HG02884 (cell line): Measurements from ENCODE around the gene CACNA1G.

Source experiments
- ATAC-seq: cut with Tn5 transposase; IDR thresholded peaks from one replicate; pipeline ENCODE4 v1.9.1; 2021; ENCODE audit warnings: mild to moderate bottlenecking, moderate library complexity; ENCODE audit not compliant: unreplicated experiment

CACNA1G gene

DNA sequence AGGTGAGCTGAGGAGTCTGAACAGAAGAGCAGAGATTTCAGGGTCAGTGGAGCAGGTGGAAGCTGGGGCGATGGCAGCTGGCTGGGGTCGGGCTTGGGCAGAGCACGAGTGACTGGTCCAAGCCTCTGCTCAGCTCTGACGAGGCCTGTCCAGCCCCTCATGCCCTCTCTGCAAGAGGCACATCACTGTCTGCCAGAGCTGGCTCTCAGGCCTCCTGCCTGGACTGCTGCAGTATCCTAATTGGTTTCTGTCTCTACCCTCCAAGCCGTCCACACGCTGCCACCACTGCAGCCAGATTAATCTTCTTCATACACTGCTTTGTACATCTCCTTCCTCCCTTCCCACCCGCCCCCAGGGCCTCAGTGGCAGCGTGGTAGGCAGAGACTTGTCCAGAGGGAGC, 25.4 kb downstream of the CACNA1G start:
- ATAC-seq, result no peak

DNA sequence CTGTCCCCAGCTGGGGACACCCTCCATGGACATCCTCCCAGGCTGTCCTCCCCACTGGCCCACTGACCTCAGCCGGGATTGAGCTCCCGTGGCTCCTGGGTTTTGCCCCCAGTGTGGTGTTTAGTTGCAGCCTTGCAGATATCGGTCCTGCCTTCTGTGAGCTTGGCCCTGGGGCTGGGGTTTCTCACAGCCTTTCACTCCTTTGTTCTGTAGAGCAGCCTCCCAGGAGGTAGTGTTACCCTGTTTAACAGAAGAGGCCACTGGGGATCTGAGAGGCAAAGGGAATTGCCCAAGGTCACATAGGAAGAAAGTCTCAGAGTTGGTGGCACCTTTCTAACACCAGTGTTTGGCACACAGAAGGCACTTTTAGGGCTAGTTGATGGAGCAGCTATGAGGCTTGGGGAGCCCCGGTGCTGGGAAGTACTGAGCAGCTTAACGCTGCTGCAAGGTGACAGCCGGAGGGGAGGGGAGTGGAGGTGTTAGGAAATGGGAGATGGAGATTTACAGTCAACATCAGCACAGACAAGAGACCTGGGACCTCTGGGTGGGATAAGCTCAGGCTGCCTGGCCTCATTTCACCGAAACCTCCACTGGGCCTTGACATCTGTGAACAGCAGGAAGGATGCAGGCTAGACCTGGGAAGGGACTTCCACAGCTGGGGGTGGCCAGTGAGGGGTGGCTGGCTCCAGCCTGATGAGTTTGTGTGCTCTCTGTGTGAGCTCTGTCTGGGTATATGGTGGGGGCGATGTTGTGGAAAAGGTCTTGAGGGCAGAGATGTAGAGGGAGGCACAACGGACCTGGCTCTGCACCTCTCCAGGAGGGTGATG, 26.1 kb downstream of the CACNA1G start:
- ATAC-seq, result no peak

GRCh38 chr17:50587571-50587970, 27.1 kb downstream of the CACNA1G start:
- no peak for ATAC-seq

DNA sequence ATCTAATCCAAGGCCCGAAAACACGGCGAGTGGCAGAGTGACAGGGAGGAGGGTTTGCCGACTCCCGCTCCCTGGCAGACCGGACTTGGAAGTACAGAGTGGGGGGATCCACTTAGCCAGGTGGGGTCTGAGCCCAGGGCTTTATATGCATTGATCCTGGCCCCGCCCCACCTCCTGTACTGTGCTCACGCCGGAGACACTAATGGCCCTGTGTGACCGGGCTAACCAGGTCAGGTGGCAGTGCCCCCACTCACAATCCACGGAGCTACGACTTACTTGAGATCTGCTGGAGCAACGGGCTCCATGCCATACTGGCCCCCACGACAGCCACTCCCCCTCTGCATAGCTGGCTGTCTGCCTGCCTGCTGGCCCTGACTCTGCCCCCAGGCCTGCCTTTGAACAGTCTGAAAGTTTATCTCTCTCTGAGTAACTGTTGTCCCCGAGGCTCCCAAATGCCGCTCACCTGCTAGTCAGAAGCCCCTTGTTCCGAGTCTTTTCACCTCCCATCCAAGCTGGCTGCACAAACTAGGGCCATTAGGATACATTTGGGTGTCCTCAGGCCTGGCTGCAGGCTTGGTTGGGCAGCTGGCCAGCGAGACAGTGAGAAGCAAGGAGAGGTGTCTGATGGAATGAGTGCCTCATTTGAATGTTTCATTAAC, 28.0 kb downstream of the CACNA1G start:
- ATAC-seq, result no peak

DNA sequence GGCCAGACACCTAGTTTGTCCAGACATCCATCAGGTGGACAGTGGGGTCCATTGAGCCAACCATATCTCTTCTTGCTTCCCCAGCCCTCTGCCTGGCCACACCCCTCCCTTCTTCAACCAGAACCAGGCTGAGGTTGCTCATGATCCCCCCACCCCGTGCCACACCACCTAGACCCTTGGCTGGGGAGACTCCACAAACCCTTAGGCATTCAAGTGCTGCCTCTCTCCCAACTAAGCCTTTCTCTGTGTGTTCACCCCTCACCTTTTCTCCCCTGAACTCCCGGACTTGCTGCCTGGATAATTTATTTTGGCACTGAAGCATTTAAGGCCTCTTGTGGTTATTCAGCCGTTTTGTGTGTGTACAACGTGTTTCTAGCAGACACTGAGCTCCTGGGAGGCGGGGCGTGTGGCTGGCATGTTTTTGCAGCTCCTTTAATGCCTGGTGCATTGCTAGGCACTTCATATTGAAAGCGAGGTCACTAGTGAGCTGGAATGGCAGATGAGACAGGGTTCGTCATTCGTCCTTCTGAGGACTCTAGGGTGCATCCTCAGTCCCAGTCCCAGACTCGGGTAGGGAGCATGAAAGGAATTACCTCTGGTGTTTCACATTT, 28.7 kb downstream of the CACNA1G start:
- no peak for ATAC-seq

GRCh38 chr17:50590946-50591737, 30.6 kb downstream of the CACNA1G start:
- no peak for ATAC-seq

- ATAC-seq, result no peak
These were observed 32.8 kb downstream of the CACNA1G start for GRCh38 chr17:50593321-50593720.

- ATAC-seq, result no peak
These were observed 33.8 kb downstream of the CACNA1G start for GRCh38 chr17:50594128-50594823.

DNA sequence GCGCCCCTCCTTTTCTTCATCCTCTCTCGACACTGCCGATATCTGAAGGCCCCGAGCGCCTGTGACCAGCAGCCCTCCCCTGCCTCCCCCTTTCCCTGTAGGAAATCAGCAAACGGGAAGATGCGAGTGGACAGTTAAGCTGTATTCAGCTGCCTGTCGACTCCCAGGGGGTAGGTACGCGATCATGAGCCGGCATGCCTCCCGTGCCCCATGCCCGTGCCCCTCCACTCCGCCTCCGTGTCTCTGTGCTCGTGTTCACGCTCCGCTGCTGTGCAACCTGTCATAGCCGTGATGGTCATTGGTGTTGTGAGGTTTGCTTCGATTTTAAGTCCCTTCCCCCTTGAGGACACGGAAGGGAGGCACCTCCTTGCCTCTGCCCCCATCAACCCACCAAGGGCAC, 34.4 kb downstream of the CACNA1G start:
- no peak for ATAC-seq

DNA sequence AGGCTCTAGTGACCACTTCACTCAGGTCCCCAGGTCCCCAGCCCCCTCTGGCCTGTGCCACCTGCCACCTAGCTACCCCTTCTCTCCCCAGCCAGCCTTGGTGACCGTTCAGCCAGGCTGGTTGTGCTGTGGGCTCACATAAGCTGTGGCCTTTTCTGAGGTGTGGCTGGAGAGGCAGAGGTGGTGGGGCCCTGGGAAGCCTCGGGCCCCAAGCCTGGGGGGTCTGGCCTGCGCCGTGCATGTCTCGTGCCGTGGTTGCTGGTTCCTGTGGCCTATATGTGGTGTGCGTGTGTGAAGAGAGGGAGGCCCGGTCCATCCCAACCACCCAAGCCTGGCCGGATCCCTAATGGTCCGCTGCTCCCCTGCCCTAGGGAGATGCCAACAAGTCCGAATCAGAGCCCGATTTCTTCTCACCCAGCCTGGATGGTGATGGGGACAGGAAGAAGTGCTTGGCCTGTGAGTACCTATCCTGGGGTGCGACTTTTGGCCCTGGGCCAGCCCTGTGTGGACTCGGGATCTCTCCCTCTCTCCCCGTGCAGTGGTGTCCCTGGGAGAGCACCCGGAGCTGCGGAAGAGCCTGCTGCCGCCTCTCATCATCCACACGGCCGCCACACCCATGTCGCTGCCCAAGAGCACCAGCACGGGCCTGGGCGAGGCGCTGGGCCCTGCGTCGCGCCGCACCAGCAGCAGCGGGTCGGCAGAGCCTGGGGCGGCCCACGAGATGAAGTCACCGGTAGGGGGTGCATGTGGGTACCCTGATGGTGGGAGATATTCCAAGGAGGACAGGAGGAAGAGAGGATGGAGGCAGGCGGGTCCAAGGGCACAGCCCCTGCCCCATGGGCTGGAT, 35.9 kb downstream of the CACNA1G start:
- ATAC-seq, result no peak

DNA sequence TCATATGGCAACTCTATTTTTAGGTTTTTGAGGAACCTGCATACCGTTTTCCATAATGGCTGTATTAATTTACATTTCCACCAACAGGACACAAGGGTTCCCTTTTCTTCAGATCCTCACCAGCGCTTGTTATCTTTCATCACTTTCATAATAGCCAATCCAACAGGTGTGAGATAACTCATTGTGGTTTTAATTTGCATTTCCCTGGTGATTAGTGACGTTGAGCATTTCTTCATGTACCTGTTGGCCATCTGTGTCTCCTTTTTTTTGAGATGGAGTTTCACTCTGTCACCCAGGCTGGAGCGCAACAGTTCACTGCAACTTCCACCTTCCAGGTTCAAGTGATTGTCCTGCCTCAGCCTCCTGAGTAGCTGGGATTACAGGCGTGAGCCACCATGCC, 38.0 kb downstream of the CACNA1G start:
- no peak for ATAC-seq

GRCh38 chr17:50599606-50600005, 39.1 kb downstream of the CACNA1G start:
- ATAC-seq, result no peak

- ATAC-seq, result no peak
These were observed 41.4 kb downstream of the CACNA1G start for GRCh38 chr17:50601823-50602375.

GRCh38 chr17:50602836-50603235, 42.3 kb downstream of the CACNA1G start:
- no peak for ATAC-seq

DNA sequence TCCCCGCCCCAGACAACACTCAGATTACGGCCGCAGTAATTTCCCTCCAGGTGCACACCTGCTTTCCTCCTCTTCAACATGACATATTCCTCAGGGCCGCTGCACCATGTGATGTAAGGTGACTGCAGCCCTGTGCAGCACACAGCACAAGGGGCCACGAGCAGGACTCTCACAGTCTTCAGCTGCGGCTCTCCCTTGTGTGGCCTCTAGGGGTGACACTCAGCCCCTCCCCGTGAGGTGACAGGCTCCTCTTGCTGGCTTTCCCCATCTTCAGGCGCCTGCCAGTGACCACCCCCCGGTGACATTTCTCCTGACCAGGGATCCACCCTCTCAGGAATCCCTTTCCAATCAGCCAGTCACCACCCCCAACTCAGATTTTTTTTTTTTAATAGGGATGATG, 42.8 kb downstream of the CACNA1G start:
- no peak for ATAC-seq

GRCh38 chr17:50604513-50604912, 44.0 kb downstream of the CACNA1G start:
- ATAC-seq, result no peak

DNA sequence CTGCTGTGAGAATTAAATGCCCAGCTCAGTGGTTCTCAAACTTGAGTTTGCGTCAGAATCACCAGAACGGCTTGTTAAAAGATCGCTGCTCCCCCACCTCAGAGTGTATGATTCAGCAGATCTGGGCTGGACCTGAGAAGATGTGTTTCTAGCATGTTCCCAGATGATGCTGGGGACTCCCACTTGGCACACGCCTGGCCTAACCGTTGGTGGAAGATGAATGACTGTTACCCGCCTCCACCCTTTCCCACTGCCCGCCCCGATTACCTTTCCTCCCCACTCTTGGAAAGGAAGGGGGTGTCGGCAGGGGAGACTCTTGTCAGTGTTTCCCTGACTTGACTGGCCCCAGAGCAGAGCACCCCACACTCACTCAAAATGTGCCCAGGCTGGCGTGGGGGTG, 44.9 kb downstream of the CACNA1G start:
- ATAC-seq, result no peak

GRCh38 chr17:50607522-50608175, 47.1 kb downstream of the CACNA1G start:
- no peak for ATAC-seq
